H9 (cell line): Measurements from ENCODE around the gene TCIRG1. TPM values are rescaled to one million over a fixed set of nuclear protein-coding genes. Genes with fewer than 3 reads are reported as not detected.
A peak's percentile ranks its signal among the peaks of the same experiment; 100 is the strongest.

Source experiments
- DNase-seq: peaks from one replicate; pipeline ENCODE4 v3.0.0-alpha.2; 2017
- H2AFZ ChIP-seq: one replicate; pipeline ENCODE4 v1.6.1; 2013; ENCODE audit warnings: mild to moderate bottlenecking, low read length, control low read depth, moderate library complexity
- H2AK5ac ChIP-seq: 2 replicates; pipeline ENCODE4 v1.6.1; 2013; ENCODE audit warnings: low read length, control low read depth, mixed read lengths; ENCODE audit not compliant: insufficient read length
- H2BK120ac ChIP-seq: one replicate; pipeline ENCODE4 v1.6.1; 2013; ENCODE audit warnings: low read depth, mild to moderate bottlenecking, low read length, control low read depth, inconsistent platforms; ENCODE audit not compliant: poor library complexity, severe bottlenecking
- H2BK12ac ChIP-seq: 2 replicates; pipeline ENCODE4 v1.6.1; 2013; ENCODE audit warnings: low read length, control low read depth, mixed read lengths, low read depth; ENCODE audit not compliant: insufficient read length
- H2BK15ac ChIP-seq: 2 replicates; pipeline ENCODE4 v1.6.1; 2013; ENCODE audit warnings: low read depth, low read length, control low read depth
- H2BK20ac ChIP-seq: one replicate; pipeline ENCODE4 v1.6.1; 2013; ENCODE audit warnings: low read depth, mild to moderate bottlenecking, low read length, control low read depth, inconsistent platforms; ENCODE audit not compliant: poor library complexity, severe bottlenecking
- H2BK5ac ChIP-seq: 2 replicates; pipeline ENCODE4 v1.6.1; 2013; ENCODE audit warnings: low read length, control low read depth, mixed read lengths; ENCODE audit not compliant: insufficient read length
- H3K14ac ChIP-seq: 2 replicates; pipeline ENCODE4 v1.6.1; 2013; ENCODE audit warnings: low read length, control low read depth; ENCODE audit not compliant: insufficient read depth
- H3K18ac ChIP-seq: 2 replicates; pipeline ENCODE4 v1.6.1; 2013; ENCODE audit warnings: low read depth, mild to moderate bottlenecking, mixed read lengths, low read length, control low read depth; ENCODE audit not compliant: insufficient read length
- H3K23ac ChIP-seq: 2 replicates; pipeline ENCODE4 v1.6.1; 2013; ENCODE audit warnings: low read length, control low read depth, mixed read lengths, low read depth; ENCODE audit not compliant: insufficient read length
- H3K23me2 ChIP-seq: 2 replicates; pipeline ENCODE4 v1.6.1; 2013; ENCODE audit warnings: low read depth, mild to moderate bottlenecking, mixed read lengths, low read length, control low read depth; ENCODE audit not compliant: insufficient read length, poor library complexity, severe bottlenecking
- H3K27ac ChIP-seq: 2 replicates; pipeline ENCODE4 v1.5.1; 2013; ENCODE audit warnings: low read length, control low read depth, mixed read lengths, low read depth; ENCODE audit not compliant: insufficient read length
- H3K27me3 ChIP-seq: 2 replicates; pipeline ENCODE4 v1.6.1; 2013; ENCODE audit warnings: low read length, control low read depth, inconsistent platforms; ENCODE audit not compliant: insufficient read depth
- H3K4ac ChIP-seq: 2 replicates; pipeline ENCODE4 v1.6.1; 2013; ENCODE audit warnings: low read depth, mild to moderate bottlenecking, control low read depth, inconsistent platforms, low read length, moderate library complexity
- H3K4me1 ChIP-seq: 2 replicates; pipeline ENCODE4 v1.6.1; 2013; ENCODE audit warnings: low read length, control low read depth, inconsistent platforms; ENCODE audit not compliant: insufficient read depth
- H3K4me2 ChIP-seq: 2 replicates; pipeline ENCODE4 v1.6.1; 2013; ENCODE audit warnings: low read length, control low read depth, mixed read lengths; ENCODE audit not compliant: insufficient read length, insufficient read depth
- H3K56ac ChIP-seq: 2 replicates; pipeline ENCODE4 v1.6.1; 2013; ENCODE audit warnings: low read depth, mild to moderate bottlenecking, mixed read lengths, low read length, control low read depth; ENCODE audit not compliant: insufficient read length
- H3K79me1 ChIP-seq: 2 replicates; pipeline ENCODE4 v1.6.1; 2013; ENCODE audit warnings: low read depth, mild to moderate bottlenecking, moderate library complexity, low read length, control low read depth, inconsistent platforms; ENCODE audit not compliant: insufficient read depth, poor library complexity, severe bottlenecking
- H3K79me2 ChIP-seq: 2 replicates; pipeline ENCODE4 v1.6.1; 2013; ENCODE audit warnings: low read length, control low read depth, inconsistent platforms; ENCODE audit not compliant: insufficient read depth
- H3K9ac ChIP-seq: 2 replicates; pipeline ENCODE4 v1.6.1; 2013; ENCODE audit warnings: low read length, control low read depth, mixed read lengths; ENCODE audit not compliant: insufficient read length; ENCODE audit errors: extremely low read depth
- H3K9me3 ChIP-seq: one replicate; pipeline ENCODE4 v1.6.1; 2013; ENCODE audit warnings: low read depth, low read length, inconsistent platforms; ENCODE audit not compliant: control insufficient read depth
- H3T11ph ChIP-seq: one replicate; pipeline ENCODE4 v1.6.1; 2013; ENCODE audit warnings: mild to moderate bottlenecking, low read length, control low read depth, inconsistent platforms
- H4K20me1 ChIP-seq: one replicate; pipeline ENCODE4 v1.6.1; 2013; ENCODE audit not compliant: control insufficient read depth, insufficient read length, insufficient read depth
- H4K5ac ChIP-seq: 2 replicates; pipeline ENCODE4 v1.6.1; 2013; ENCODE audit warnings: low read depth, mild to moderate bottlenecking, mixed read lengths, low read length, control low read depth; ENCODE audit not compliant: insufficient read length
- H4K8ac ChIP-seq: replicated peaks from 2 replicates; pipeline ENCODE4 v1.6.1; 2013; ENCODE audit warnings: low read length, control low read depth, mixed read lengths, low read depth; ENCODE audit not compliant: insufficient read length
- H4K91ac ChIP-seq: 2 replicates; pipeline ENCODE4 v1.6.1; 2013; ENCODE audit warnings: low read depth, mild to moderate bottlenecking, moderate library complexity, mixed read lengths, low read length, control low read depth; ENCODE audit not compliant: insufficient read length
- H3K27ac Mint-ChIP-seq, 3 experiments: 2 replicates in 2 of 3; 3 replicates in 1 of 3; pipeline ENCODE4 v1.8.0; 2020 to 2021; ENCODE audit warnings: mixed read lengths in 3 of 3, mild to moderate bottlenecking in 1 of 3, moderate library complexity in 1 of 3
- H3K27me3 Mint-ChIP-seq: 2 replicates; pipeline ENCODE4 v1.8.0; 2021; ENCODE audit warnings: low read depth, mild to moderate bottlenecking, moderate library complexity, mixed read lengths
- H3K36me3 Mint-ChIP-seq, 3 experiments: 2 replicates in 2 of 3; 3 replicates in 1 of 3; pipeline ENCODE4 v1.8.0; 2020 to 2021; ENCODE audit warnings: low read depth in 3 of 3, mixed read lengths in 3 of 3; ENCODE audit not compliant: insufficient read depth in 1 of 3
- H3K4me1 Mint-ChIP-seq, 2 experiments: 2 replicates each; pipeline ENCODE4 v1.8.0; 2020; ENCODE audit warnings: mixed read lengths in 2 of 2
- H3K4me3 Mint-ChIP-seq, 2 experiments: 2 replicates in 1 of 2; 3 replicates in 1 of 2; pipeline ENCODE4 v1.8.0; 2020 to 2021; ENCODE audit warnings: mild to moderate bottlenecking in 2 of 2, mixed read lengths in 2 of 2, moderate library complexity in 1 of 2
- H3K9me3 Mint-ChIP-seq, 2 experiments: 2 replicates in 1 of 2; 3 replicates in 1 of 2; pipeline ENCODE4 v1.8.0; 2020; ENCODE audit warnings: mild to moderate bottlenecking in 2 of 2, mixed read lengths in 2 of 2, moderate library complexity in 1 of 2
- CTCF ChIP-seq: fragments of 200-600 bp; sonication (generic); conservative IDR thresholded peaks from 3 replicates; pipeline ENCODE4 v1.8.0; 2021; ENCODE audit warnings: antibody characterized with exemption, mild to moderate bottlenecking
- WGBS: extraction: QIAGEN DNeasy Blood & Tissue Kit; methylation state at CpG from one replicate; pipeline ENCODE4 v1.1.7; 2013; ENCODE audit warnings: missing lambda C conversion rate, low lambda C conversion rate, mixed read lengths; ENCODE audit not compliant: insufficient read length; ENCODE audit errors: extremely low coverage; 5-methylcytosine and 5-hydroxymethylcytosine counted together
- total RNA-seq: library from RNA; stranded (reverse); gene quantifications from 2 replicates; pipeline ENCODE4 v1.2.1, GENCODE V29; 2021

Gene TCIRG1
- total RNA-seq, 1 experiment from 2014 or later = 24.4 TPM

GRCh38 chr11:68039526-68040086 lies 781 bp downstream of the TCIRG1 start:
- Histone ChIP-seq H4K91ac (no peak overlapping the region), H3K56ac (no peak overlapping the region), H3T11ph (no peak overlapping the region), H3K23me2 (no peaks in the 10 kb centered on the region), H4K5ac (no peak overlapping the region), H3K79me2 (no peaks in the 10 kb centered on the region), H2BK120ac (no peak overlapping the region), H3K27ac (no peak overlapping the region), H3K14ac (no peak overlapping the region), H3K18ac (no peak overlapping the region), H3K4me1 (no peaks in the 10 kb centered on the region; the same call in 1 of the 2 replicates), H3K27me3 (no peaks in the 10 kb centered on the region), H2BK5ac (no peak overlapping the region), H2BK20ac (no peak overlapping the region), H3K4ac (no peak overlapping the region), H3K23ac (no peak overlapping the region), H4K20me1 (no peaks in the 10 kb centered on the region), H3K9ac (no peak overlapping the region), H3K79me1 (no peaks in the 10 kb centered on the region), H4K8ac (no peak overlapping the region), H3K9me3 (no peaks in the 10 kb centered on the region), H3K4me2 (peak overlapping the region; percentile 12), H2AK5ac (no peak overlapping the region), H2BK15ac (no peak overlapping the region), H2AFZ (no peak overlapping the region), H2BK12ac (no peak overlapping the region)
- peaks cover 7 to 9% of the 10 kb centered on the region in 2 experiments for H3K4me1 Mint-ChIP-seq
- H3K36me3 Mint-ChIP-seq = peaks cover 0 to 10% (median under 1%) of the 10 kb centered on the region in 3 experiments; a peak in 2 of 7 replicates
- peak overlapping the region; percentile 49 to 66 for H3K4me3 Mint-ChIP-seq
- no peaks in the 10 kb centered on the region for H3K27me3 Mint-ChIP-seq
- no peak for DNase-seq
- WGBS = no CpG with 5 or more reads among the region's 10 CpGs
- peak overlapping the region in 2 of 3 experiments; percentile 72 to 92; a peak in 2 of 7 replicates for H3K27ac Mint-ChIP-seq
- no peaks in the 10 kb centered on the region for H3K9me3 Mint-ChIP-seq
- no peak for TF ChIP-seq CTCF
